Fibroblast of the aortic adventitia (primary cell): ENCODE measurements around the gene CIZ1. TPM values are rescaled to one million over a fixed set of nuclear protein-coding genes. Genes with fewer than 3 reads are reported as not detected.
"Not testable (repeated sequence)": the region's sequence is repeated elsewhere in the genome, so short reads cannot be mapped to it uniquely, and the experiment has no call there.

Experiments used
- DNase-seq: peaks from one replicate; pipeline ENCODE4 v3.0.0-alpha.2; 2010; ENCODE audit warnings: low read depth
- H3K4me3 ChIP-seq: 2 replicates; pipeline ENCODE4 v1.5.1; 2011; ENCODE audit warnings: low read depth, mild to moderate bottlenecking, control low read depth, low read length, moderate library complexity
- CTCF ChIP-seq: IDR thresholded peaks from 2 replicates; pipeline ENCODE4 v1.5.1; 2011; ENCODE audit warnings: mild to moderate bottlenecking, low read length, control low read depth, inconsistent platforms; ENCODE audit not compliant: insufficient read depth
- total RNA-seq: library from RNA; depleted of rRNA; stranded (reverse); fragments of >200 nt; gene quantifications from 2 replicates; pipeline ENCODE4 v1.2.3, GENCODE V29; 2012; ENCODE audit warnings: low replicate concordance

Gene CIZ1
- total RNA-seq, 1 donor = 47.8 TPM

GRCh38 chr9:128182893-128183588 lies 8.3 kb downstream of the CIZ1 start:
- no peak overlapping the region for H3K4me3 ChIP-seq
- DNase-seq = no peak
- no peak for TF ChIP-seq CTCF

GRCh38 chr9:128181480-128181879 lies 9.9 kb downstream of the CIZ1 start:
- DNase-seq = peak; percentile 55
- H3K4me3 ChIP-seq = not testable (repeated sequence)
- peak; percentile 57 for TF ChIP-seq CTCF

- TF ChIP-seq CTCF = no peak
- H3K4me3 ChIP-seq = no peak overlapping the region
- DNase-seq = no peak
Measured at GRCh38 chr9:128180447-128180846, 10.9 kb downstream of the CIZ1 start.

- H3K4me3 ChIP-seq = no peak overlapping the region
- no peak for DNase-seq
- TF ChIP-seq CTCF = no peak
Measured at GRCh38 chr9:128180001-128180400, 11.4 kb downstream of the CIZ1 start.

GRCh38 chr9:128178806-128179431 lies 12.5 kb downstream of the CIZ1 start:
- DNase-seq = no peak
- TF ChIP-seq CTCF = no peak
- no peak overlapping the region for H3K4me3 ChIP-seq

- no peak for TF ChIP-seq CTCF
- DNase-seq = no peak
- H3K4me3 ChIP-seq = no peak overlapping the region
Measured at GRCh38 chr9:128175726-128176125, 15.6 kb downstream of the CIZ1 start.

- TF ChIP-seq CTCF = no peak
- peak; percentile 12 for DNase-seq
- no peak overlapping the region for H3K4me3 ChIP-seq
Measured at GRCh38 chr9:128175102-128175563, 16.2 kb downstream of the CIZ1 start.
